IMR-90 (cell line): ENCODE results near the gene MYO10. TPM values are rescaled to one million over a fixed set of nuclear protein-coding genes. Genes with fewer than 3 reads are reported as not detected.

Source experiments
- ATAC-seq: fragments of 200-7000 bp; cut with Tn5 transposase; 2 replicates; pipeline ENCODE4 v1.9.1; 2020; ENCODE audit warnings: low read depth, mild to moderate bottlenecking, moderate library complexity
- BruUV-seq: library from RNA; stranded (reverse); fragments of 400-500 nt; replicated peaks from 2 replicates; lab custom pipeline; 2021; lab: Mats Ljungman, UMichigan
- CTCF ChIA-PET: fragments of 300-600 bp; formaldehyde crosslinking; extraction: SDS; loops from one replicate; lab custom pipeline; 2021; ENCODE audit warnings: antibody characterized with exemption; lab: Yijun Ruan, JAX
- POLR2A ChIA-PET: fragments of 300-600 bp; sonication (Branson Sonifier 250); formaldehyde crosslinking; loops from one replicate; lab custom pipeline; 2022; ENCODE audit warnings: antibody characterized with exemption; ENCODE audit not compliant: unreplicated experiment; lab: Charles Lee
- DNase-seq: peaks from one replicate; pipeline ENCODE4 v3.0.0; 2013
- H2AFZ ChIP-seq: replicated peaks from 2 replicates; pipeline ENCODE3; 2013; ENCODE audit warnings: low read length, mild to moderate bottlenecking; ENCODE audit not compliant: poor library complexity
- H2AK5ac ChIP-seq: 2 replicates; pipeline ENCODE4 v1.6.1; 2013; ENCODE audit warnings: low read depth, low read length, inconsistent platforms
- H2AK9ac ChIP-seq: replicated peaks from 2 replicates; pipeline ENCODE3; 2013; ENCODE audit warnings: mild to moderate bottlenecking, low read depth, low read length, moderate library complexity; ENCODE audit not compliant: poor library complexity
- H2BK120ac ChIP-seq: 2 replicates; pipeline ENCODE4 v1.6.1; 2013; ENCODE audit warnings: low read depth, low read length, inconsistent platforms
- H2BK15ac ChIP-seq: 3 replicates; pipeline ENCODE4 v1.6.1; 2013; ENCODE audit warnings: low read depth, low read length, inconsistent platforms
- H2BK20ac ChIP-seq: 2 replicates; pipeline ENCODE4 v1.6.1; 2013; ENCODE audit warnings: low read depth, mild to moderate bottlenecking, inconsistent platforms, low read length, moderate library complexity
- H2BK5ac ChIP-seq: 2 replicates; pipeline ENCODE4 v1.6.1; 2013; ENCODE audit warnings: mild to moderate bottlenecking, low read depth, low read length, inconsistent platforms; ENCODE audit not compliant: poor library complexity, severe bottlenecking
- H3K14ac ChIP-seq: replicated peaks from 2 replicates; pipeline ENCODE4 v1.6.1; 2013; ENCODE audit warnings: low read depth, low read length, inconsistent platforms
- H3K18ac ChIP-seq: 2 replicates; pipeline ENCODE4 v1.6.1; 2013; ENCODE audit warnings: low read depth, low read length, control low read depth
- H3K23ac ChIP-seq: 2 replicates; pipeline ENCODE4 v1.6.1; 2013; ENCODE audit warnings: low read depth, low read length, inconsistent platforms
- H3K27ac ChIP-seq: 2 replicates; pipeline ENCODE4 v1.5.1; 2013; ENCODE audit warnings: mild to moderate bottlenecking, control low read depth, low read length; ENCODE audit not compliant: insufficient read depth
- H3K27me3 ChIP-seq: 2 replicates; pipeline ENCODE4 v1.6.1; 2013; ENCODE audit warnings: low read length; ENCODE audit not compliant: control insufficient read depth, insufficient read depth
- H3K36me3 ChIP-seq: 2 replicates; pipeline ENCODE4 v1.6.1; 2013; ENCODE audit warnings: low read length, mixed read lengths; ENCODE audit not compliant: control insufficient read depth, insufficient read depth
- H3K4ac ChIP-seq: 2 replicates; pipeline ENCODE4 v1.6.1; 2013; ENCODE audit warnings: low read depth, low read length, inconsistent platforms
- H3K4me1 ChIP-seq: 2 replicates; pipeline ENCODE4 v1.6.1; 2013; ENCODE audit warnings: low read length, mixed read lengths; ENCODE audit not compliant: control insufficient read depth, insufficient read depth
- H3K4me2 ChIP-seq: 2 replicates; pipeline ENCODE4 v1.6.1; 2013; ENCODE audit warnings: low read depth, mild to moderate bottlenecking, control low read depth, low read length, moderate library complexity
- H3K4me3 ChIP-seq: 2 replicates; pipeline ENCODE4 v1.5.1; 2013; ENCODE audit warnings: low read depth, mild to moderate bottlenecking, control low read depth, low read length, moderate library complexity; ENCODE audit not compliant: insufficient read depth
- H3K56ac ChIP-seq: 2 replicates; pipeline ENCODE4 v1.6.1; 2013; ENCODE audit warnings: low read length, inconsistent platforms; ENCODE audit not compliant: insufficient read depth; ENCODE audit errors: extremely low read depth
- H3K79me1 ChIP-seq, 2 experiments: 2 replicates each; pipeline ENCODE4 v1.6.1; 2013; ENCODE audit warnings: low read length in 2 of 2, inconsistent platforms in 1 of 2, low read depth in 1 of 2
- H3K9ac ChIP-seq: 2 replicates; pipeline ENCODE4 v1.6.1; 2013; ENCODE audit warnings: low read depth, low read length, control low read depth
- H3K9me1 ChIP-seq: 2 replicates; pipeline ENCODE4 v1.6.1; 2013; ENCODE audit warnings: low read length, inconsistent platforms; ENCODE audit not compliant: insufficient read depth
- H3K9me3 ChIP-seq: 2 replicates; pipeline ENCODE4 v1.6.1; 2013; ENCODE audit warnings: low read length; ENCODE audit not compliant: control insufficient read depth, insufficient read depth
- H4K20me1 ChIP-seq: 2 replicates; pipeline ENCODE4 v1.6.1; 2013; ENCODE audit warnings: low read length, inconsistent platforms; ENCODE audit not compliant: insufficient read depth
- H4K5ac ChIP-seq: 2 replicates; pipeline ENCODE4 v1.6.1; 2013; ENCODE audit warnings: mild to moderate bottlenecking, low read depth, low read length, control low read depth
- H4K8ac ChIP-seq, 2 experiments: 2 replicates each; pipeline ENCODE4 v1.6.1; 2013; ENCODE audit warnings: low read depth in 2 of 2, low read length in 2 of 2, control low read depth in 1 of 2, inconsistent platforms in 1 of 2
- H4K91ac ChIP-seq: 2 replicates; pipeline ENCODE4 v1.6.1; 2013; ENCODE audit warnings: low read depth, low read length, inconsistent platforms; ENCODE audit not compliant: insufficient read depth
- BHLHE40 ChIP-seq: fragments of 150-350 bp; IDR thresholded peaks from 2 replicates; pipeline ENCODE4 v1.6.1; 2016; ENCODE audit warnings: mild to moderate bottlenecking, low read depth, low read length
- CEBPB ChIP-seq: IDR thresholded peaks from 2 replicates; pipeline ENCODE4 v1.6.1; 2012; ENCODE audit warnings: low read depth, low read length, improper control_type of control experiment
- CHD1 ChIP-seq: IDR thresholded peaks from 2 replicates; pipeline ENCODE4 v1.6.1; 2012; ENCODE audit warnings: low read depth, low read length, improper control_type of control experiment
- CTCF ChIP-seq: conservative IDR thresholded peaks from 2 replicates; pipeline ENCODE4 v1.5.1; 2012; ENCODE audit warnings: mild to moderate bottlenecking, low read depth, low read length, improper control_type of control experiment
- ELK1 ChIP-seq: fragments of 150-350 bp; IDR thresholded peaks from 2 replicates; pipeline ENCODE4 v1.6.1; 2016; ENCODE audit warnings: low read depth, mild to moderate bottlenecking, low read length, moderate library complexity, borderline replicate concordance
- FOS ChIP-seq: fragments of 150-350 bp; IDR thresholded peaks from 2 replicates; pipeline ENCODE4 v1.6.1; 2016; ENCODE audit warnings: low read depth, low read length
- MAFK ChIP-seq: IDR thresholded peaks from 2 replicates; pipeline ENCODE4 v1.6.1; 2012; ENCODE audit warnings: low read depth, low read length, improper control_type of control experiment
- MAZ ChIP-seq: IDR thresholded peaks from 2 replicates; pipeline ENCODE4 v1.6.1; 2012; ENCODE audit warnings: low read depth, mild to moderate bottlenecking, low read length, improper control_type of control experiment, moderate library complexity, borderline replicate concordance
- MXI1 ChIP-seq: IDR thresholded peaks from 2 replicates; pipeline ENCODE4 v1.6.1; 2012; ENCODE audit warnings: low read depth, mild to moderate bottlenecking, low read length, moderate library complexity, borderline replicate concordance
- NFE2L2 ChIP-seq: fragments of 150-350 bp; IDR thresholded peaks from 2 replicates; pipeline ENCODE4 v1.6.1; 2016; ENCODE audit warnings: low read depth, mild to moderate bottlenecking, low read length
- POLR2A ChIP-seq: IDR thresholded peaks from 2 replicates; pipeline ENCODE4 v1.6.1; 2012; ENCODE audit warnings: mild to moderate bottlenecking, low read depth, low read length
- RAD21 ChIP-seq: IDR thresholded peaks from 2 replicates; pipeline ENCODE4 v1.6.1; 2012; ENCODE audit warnings: low read length, improper control_type of control experiment
- RCOR1 ChIP-seq: IDR thresholded peaks from 2 replicates; pipeline ENCODE4 v1.6.1; 2012; ENCODE audit warnings: mild to moderate bottlenecking, low read length, improper control_type of control experiment; ENCODE audit not compliant: insufficient replicate concordance
- RFX5 ChIP-seq: IDR thresholded peaks from 2 replicates; pipeline ENCODE4 v1.8.0; 2012; ENCODE audit warnings: low read depth, mild to moderate bottlenecking, low read length, moderate library complexity
- SMC3 ChIP-seq: fragments of 150-350 bp; IDR thresholded peaks from 2 replicates; pipeline ENCODE4 v1.6.1; 2016; ENCODE audit warnings: low read depth, mild to moderate bottlenecking, antibody characterized with exemption, low read length, moderate library complexity
- USF2 ChIP-seq: fragments of 150-350 bp; IDR thresholded peaks from 2 replicates; pipeline ENCODE4 v1.6.1; 2017; ENCODE audit warnings: mild to moderate bottlenecking, antibody characterized with exemption, low read length, low read depth
- WGBS, 2 experiments: methylation state at CpG; one replicate each; pipeline versions ENCODE4 v1.1.5 to v1.1.7; 2013; ENCODE audit warnings: missing lambda C conversion rate in 2 of 2; ENCODE audit not compliant: insufficient read length in 1 of 2; ENCODE audit errors: extremely low coverage in 2 of 2; 5-methylcytosine and 5-hydroxymethylcytosine counted together
- dilution Hi-C: fragments of 300-500 bp; cut with HindIII; formaldehyde crosslinking; loops from one replicate; pipeline ENCODE4 v1.14.3; 2018; ENCODE audit warnings: low sequenced_read_pairs; ENCODE audit not compliant: unreplicated experiment
- in situ Hi-C: fragments of 300-500 bp; cut with MboI; formaldehyde crosslinking; loops from 3 replicates; pipeline ENCODE4 v1.14.3; 2019; ENCODE audit warnings: low sequenced_read_pairs, inconsistent platforms, mixed read lengths
- intact Hi-C: fragments of 100-400 bp; cut with micrococcal nuclease; formaldehyde crosslinking; loops from 2 replicates; pipeline ENCODE4 v1.10.0; 2022
- polyA plus RNA-seq, 3 experiments: library from polyadenylated mRNA; depleted of rRNA; stranded (reverse); fragments of >200 nt; gene quantifications; 2 replicates each; pipeline ENCODE4 v1.2.3, GENCODE V29; 2012; ENCODE audit warnings: low replicate concordance in 1 of 3
- total RNA-seq: library from RNA; depleted of rRNA; stranded (reverse); fragments of >200 nt; gene quantifications from 2 replicates; pipeline ENCODE4 v1.2.3, GENCODE V29; 2012

The MYO10 gene
- total and polyA plus RNA-seq, 2 of the 4 experiments (the other 2 are of a cell fraction), result 39.9 to 115 TPM

DNA sequence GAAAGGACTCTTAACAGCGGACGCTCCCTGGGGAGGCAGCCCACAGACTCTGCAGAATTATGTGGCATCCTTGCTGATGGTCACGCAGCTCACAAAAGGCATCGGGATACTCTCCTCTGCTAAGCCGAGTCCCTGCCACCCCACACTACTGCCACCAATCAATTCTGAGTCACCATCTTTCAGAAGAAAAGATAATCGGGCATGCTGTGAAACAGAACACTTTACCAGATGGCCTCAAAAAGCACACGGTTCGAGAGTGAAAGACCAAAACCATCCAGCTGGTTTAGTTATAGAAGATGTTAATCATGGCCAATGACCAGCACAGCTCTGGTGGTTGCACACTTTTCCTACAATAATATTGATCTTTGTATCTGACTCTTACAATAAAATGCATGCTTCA is 136.3 kb downstream of the MYO10 start:
- H3K18ac ChIP-seq, result no peak overlapping the region
- peaks cover 2% of the 10 kb centered on the region; the same call in 1 of the 2 replicates for H3K36me3 ChIP-seq
- H3K4ac ChIP-seq, result no peak overlapping the region
- no peak overlapping the region for H3K4me2 ChIP-seq
- BruUV-seq, result no TSS peak
- POLR2A ChIA-PET, result no interaction called here
- 96% methylated on average over 4 of the region's 8 CpGs; no CpG with 5 or more reads in 1 of the 2 experiments for WGBS, 2 experiments
- H3K79me1 ChIP-seq, result peaks cover 12 to 85% of the 10 kb centered on the region in 2 experiments
- no peak overlapping the region for H4K91ac ChIP-seq
- H4K20me1 ChIP-seq, result peaks cover 94% of the 10 kb centered on the region
- peak overlapping the region; percentile 25; the same call in 1 of the 2 replicates for H3K23ac ChIP-seq
- intact Hi-C loops (no loop called here), in situ Hi-C loops (loop anchor here (5.0 kb wide), 1 partner anchor 133 kb away; no protein-coding TSS in a partner anchor), dilution Hi-C loops (loop anchor here (25.0 kb wide), 1 partner anchor 388 kb away; no protein-coding TSS in a partner anchor)
- H3K4me3 ChIP-seq, result no peak overlapping the region
- H2AK5ac ChIP-seq, result no peak overlapping the region
- H3K9me3 ChIP-seq, result no peaks in the 10 kb centered on the region
- H3K56ac ChIP-seq, result no peak overlapping the region
- H3K27me3 ChIP-seq, result no peaks in the 10 kb centered on the region
- peaks cover 10% of the 10 kb centered on the region for H3K4me1 ChIP-seq
- H2BK5ac ChIP-seq, result no peak overlapping the region
- H2AK9ac ChIP-seq, result no peak overlapping the region
- no peak overlapping the region for H3K27ac ChIP-seq
- CTCF ChIA-PET, result interaction anchor here (1.5 kb wide), 1 partner anchor 390 kb away, joined by 5 read pairs; no protein-coding TSS in a partner anchor
- no peak overlapping the region for H2BK15ac ChIP-seq
- no peak overlapping the region for H4K8ac ChIP-seq
- no peak overlapping the region for H4K5ac ChIP-seq
- H3K14ac ChIP-seq, result no peak overlapping the region
- H2BK20ac ChIP-seq, result no peak overlapping the region
- no peak overlapping the region for H3K9ac ChIP-seq
- no peak for DNase-seq
- H2AFZ ChIP-seq, result no peak overlapping the region
- TF ChIP-seq CEBPB, result no peak
- no peak for TF ChIP-seq USF2
- no peak for TF ChIP-seq MAFK
- no peak for TF ChIP-seq MAZ
- TF ChIP-seq FOS, result no peak
- TF ChIP-seq ELK1, result no peak
- no peak for TF ChIP-seq CHD1
- TF ChIP-seq RAD21, result no peak
- TF ChIP-seq MXI1, result no peak
- no peak for TF ChIP-seq BHLHE40
- TF ChIP-seq RCOR1, result no peak
- TF ChIP-seq SMC3, result no peak
- TF ChIP-seq RFX5, result no peak
- TF ChIP-seq CTCF, result no peak
- TF ChIP-seq NFE2L2, result no peak
- no peak for TF ChIP-seq POLR2A
- no peak for ATAC-seq
- H3K9me1 ChIP-seq, result peaks cover 28% of the 10 kb centered on the region
- H2BK120ac ChIP-seq, result no peak overlapping the region
